Activated CD4-positive, alpha-beta T cell treated with anti-CD3 and anti-CD28 coated beads, Interleukin-2, amount 10 ng/mL, durations not matched to agents 24 days and 14 days (primary cell): Measurements from ENCODE around the gene CEP128. TPM values are rescaled to one million over a fixed set of nuclear protein-coding genes. Genes with fewer than 3 reads are reported as not detected.
"Not testable (repeated sequence)": the region's sequence is repeated elsewhere in the genome, so short reads cannot be mapped to it uniquely, and the experiment has no call there.

Experiments used
- DNase-seq: peaks from one replicate; pipeline ENCODE4 v3.0.0; 2022
- H3K27ac Mint-ChIP-seq: one replicate; pipeline ENCODE4 v1.8.0; 2022; ENCODE audit warnings: mild to moderate bottlenecking, mixed read lengths
- H3K27me3 Mint-ChIP-seq: one replicate; pipeline ENCODE4 v1.8.0; 2022; ENCODE audit warnings: mixed read lengths
- H3K36me3 Mint-ChIP-seq: one replicate; pipeline ENCODE4 v1.8.0; 2022; ENCODE audit warnings: low read depth, mild to moderate bottlenecking, mixed read lengths
- H3K4me1 Mint-ChIP-seq: one replicate; pipeline ENCODE4 v1.8.0; 2021; ENCODE audit warnings: mixed read lengths
- H3K4me3 Mint-ChIP-seq: one replicate; pipeline ENCODE4 v1.8.0; 2022; ENCODE audit warnings: mild to moderate bottlenecking, moderate library complexity, mixed read lengths
- H3K9me3 Mint-ChIP-seq: one replicate; pipeline ENCODE4 v1.8.0; 2021; ENCODE audit warnings: mixed read lengths
- intact Hi-C: fragments of 100-400 bp; cut with micrococcal nuclease; formaldehyde crosslinking; loops from one replicate; pipeline ENCODE4 v1.15.1; 2023
- total RNA-seq: library from RNA; stranded (reverse); gene quantifications from 2 replicates; pipeline ENCODE4 v1.2.3, GENCODE V29; 2022

CEP128 gene
- total RNA-seq, 1 donor from 2014 or later, result 20.4 TPM

GRCh38 chr14:80912013-80912412, 29.5 kb downstream of the CEP128 start:
- intact Hi-C loops, H3K27ac Mint-ChIP-seq, H3K9me3 Mint-ChIP-seq, H3K4me3 Mint-ChIP-seq, H3K4me1 Mint-ChIP-seq, H3K27me3 Mint-ChIP-seq, DNase-seq: not testable (repeated sequence)
- H3K36me3 Mint-ChIP-seq, result peaks cover 35% of the 10 kb centered on the region

DNA sequence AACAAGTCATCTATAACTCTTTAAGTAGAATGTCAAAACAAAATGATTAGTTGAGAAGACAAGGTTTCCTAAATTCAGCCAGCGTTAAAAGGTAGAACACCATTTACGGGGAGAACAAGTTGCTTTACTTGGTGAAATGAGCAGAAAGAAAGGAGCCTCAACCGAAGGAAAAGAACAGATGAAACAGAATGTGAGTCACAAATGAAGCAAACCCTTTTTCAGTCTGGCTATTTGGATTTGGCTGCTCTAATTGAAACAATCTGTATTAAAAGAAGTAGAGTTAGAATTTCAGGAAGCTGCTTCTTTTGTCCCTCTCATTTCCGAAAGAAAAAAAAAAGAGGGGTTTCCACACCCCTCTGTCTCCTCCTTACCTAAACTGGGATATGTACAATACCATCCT, 34.6 kb downstream of the CEP128 start:
- peaks cover 3% of the 10 kb centered on the region for H3K9me3 Mint-ChIP-seq
- H3K27me3 Mint-ChIP-seq, result no peaks in the 10 kb centered on the region
- H3K36me3 Mint-ChIP-seq, result peaks cover 35% of the 10 kb centered on the region
- H3K4me3 Mint-ChIP-seq, result no peak overlapping the region
- DNase-seq, result no peak
- no peak overlapping the region for H3K27ac Mint-ChIP-seq
- intact Hi-C loops, result no loop called here
- peaks cover 9% of the 10 kb centered on the region for H3K4me1 Mint-ChIP-seq

DNA sequence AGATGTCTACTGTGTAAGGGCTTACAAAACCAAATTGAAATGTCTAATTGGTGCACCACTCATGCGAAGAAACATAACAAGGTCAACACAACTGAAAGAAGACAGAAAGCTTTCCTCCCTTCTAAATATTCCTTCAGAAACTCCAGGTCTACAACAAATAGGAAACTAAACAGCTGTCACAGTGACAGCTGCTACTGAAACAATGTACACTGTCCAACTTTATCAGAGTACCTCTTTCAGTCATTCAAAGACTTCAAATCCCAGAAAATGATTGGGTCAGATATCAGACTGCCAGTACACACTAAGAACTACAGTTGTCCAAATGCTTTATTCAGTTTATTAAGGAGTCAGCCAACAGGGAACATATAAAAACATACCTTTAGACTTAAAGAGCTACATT, 35.2 kb downstream of the CEP128 start:
- intact Hi-C loops, result no loop called here
- no peak overlapping the region for H3K27ac Mint-ChIP-seq

GRCh38 chr14:80902608-80903007, 38.9 kb downstream of the CEP128 start:
- intact Hi-C loops, result no loop called here

More for the DNA sequence above, 35.2 kb downstream of the CEP128 start:
- DNase-seq, result no peak
- peaks cover 12% of the 10 kb centered on the region for H3K4me1 Mint-ChIP-seq
- H3K27me3 Mint-ChIP-seq, result no peaks in the 10 kb centered on the region
- H3K9me3 Mint-ChIP-seq, result peaks cover 3% of the 10 kb centered on the region
- peaks cover 38% of the 10 kb centered on the region for H3K36me3 Mint-ChIP-seq
- H3K4me3 Mint-ChIP-seq, result no peak overlapping the region

DNA sequence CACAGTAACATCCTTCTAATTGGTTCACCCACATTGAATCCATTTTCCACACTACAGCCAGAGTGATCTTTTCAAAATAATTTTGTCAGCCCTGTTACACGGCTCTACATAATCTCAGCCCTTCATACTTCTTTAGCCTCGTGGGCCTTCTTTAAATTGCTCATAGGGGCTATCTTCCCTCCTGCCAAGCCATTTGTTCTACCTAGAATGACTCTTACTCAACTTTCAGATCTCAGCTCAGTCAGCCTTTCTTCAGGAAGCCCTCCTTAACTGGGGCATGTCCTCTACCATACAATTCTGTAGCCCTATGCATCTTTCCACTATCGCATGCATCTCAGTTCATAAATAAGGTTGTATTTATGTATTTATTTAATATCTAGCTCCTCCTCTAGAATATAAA, 39.7 kb downstream of the CEP128 start:
- Mint-ChIP-seq H3K36me3 (peaks cover 43% of the 10 kb centered on the region), H3K4me3 (no peak overlapping the region), H3K9me3 (peaks cover 9% of the 10 kb centered on the region), H3K4me1 (peaks cover 10% of the 10 kb centered on the region), H3K27me3 (no peaks in the 10 kb centered on the region), H3K27ac (no peak overlapping the region)
- DNase-seq, result no peak
- intact Hi-C loops, result no loop called here

More at GRCh38 chr14:80902608-80903007, 38.9 kb downstream of the CEP128 start:
- no peak for DNase-seq
- no peaks in the 10 kb centered on the region for H3K27me3 Mint-ChIP-seq
- no peak overlapping the region for H3K27ac Mint-ChIP-seq
- H3K9me3 Mint-ChIP-seq, result peaks cover 5% of the 10 kb centered on the region
- peaks cover 10% of the 10 kb centered on the region for H3K4me1 Mint-ChIP-seq
- H3K36me3 Mint-ChIP-seq, result peaks cover 38% of the 10 kb centered on the region
- no peak overlapping the region for H3K4me3 Mint-ChIP-seq

DNA sequence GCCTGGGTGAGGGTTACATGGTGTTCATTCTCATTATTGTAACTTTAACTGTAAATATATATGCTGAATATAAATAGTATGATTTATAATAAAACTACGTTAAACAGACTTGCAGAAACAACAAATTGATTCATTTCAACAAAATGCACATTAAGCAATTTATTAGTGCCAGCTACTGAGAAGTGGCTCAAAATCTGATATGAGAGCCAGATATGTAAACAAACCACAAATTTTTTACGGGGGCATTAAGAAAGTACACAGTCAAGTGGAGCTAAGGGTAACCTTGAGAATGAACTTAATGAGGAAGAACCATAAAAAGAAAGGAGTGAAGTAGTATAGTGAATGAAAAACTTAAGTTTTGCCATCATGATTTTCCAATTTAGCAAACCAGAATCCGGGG, 40.3 kb downstream of the CEP128 start:
- Mint-ChIP-seq H3K4me1 (peaks cover 10% of the 10 kb centered on the region), H3K4me3 (no peak overlapping the region), H3K27me3 (no peaks in the 10 kb centered on the region), H3K9me3 (peaks cover 9% of the 10 kb centered on the region), H3K27ac (no peak overlapping the region), H3K36me3 (peaks cover 38% of the 10 kb centered on the region)
- DNase-seq, result no peak
- intact Hi-C loops, result no loop called here

GRCh38 chr14:80872645-80873044, 68.9 kb downstream of the CEP128 start:
- no peak overlapping the region for H3K4me3 Mint-ChIP-seq
- H3K36me3 Mint-ChIP-seq, result peaks cover 14% of the 10 kb centered on the region
- no peak overlapping the region for H3K27ac Mint-ChIP-seq
- no peaks in the 10 kb centered on the region for H3K4me1 Mint-ChIP-seq
- no peak for DNase-seq
- intact Hi-C loops, result no loop called here
- no peaks in the 10 kb centered on the region for H3K27me3 Mint-ChIP-seq
- H3K9me3 Mint-ChIP-seq, result peaks cover 7% of the 10 kb centered on the region

DNA sequence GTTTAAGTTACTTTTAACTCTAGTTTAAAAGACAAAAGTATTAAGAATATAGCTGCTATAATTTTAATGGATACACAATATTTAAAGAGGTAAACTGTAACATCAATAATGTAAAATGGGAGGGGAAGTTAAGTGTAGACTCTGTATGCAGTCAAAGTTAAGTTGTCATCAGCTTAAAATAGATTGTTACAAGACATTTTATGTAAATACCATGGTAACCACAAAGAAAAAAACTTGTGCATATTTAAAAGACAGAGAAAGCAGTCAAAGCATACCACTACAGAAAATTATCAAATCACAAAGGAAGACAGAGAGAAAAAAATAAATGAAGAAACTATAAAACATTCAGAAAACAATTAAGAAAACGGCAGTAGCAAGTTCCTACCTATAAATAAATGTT, 73.3 kb downstream of the CEP128 start:
- intact Hi-C loops, result no loop called here
- H3K27me3 Mint-ChIP-seq, result no peaks in the 10 kb centered on the region
- peaks cover 9% of the 10 kb centered on the region for H3K36me3 Mint-ChIP-seq
- H3K9me3 Mint-ChIP-seq, result peaks cover 11% of the 10 kb centered on the region
- no peak overlapping the region for H3K27ac Mint-ChIP-seq
- H3K4me3 Mint-ChIP-seq, result no peak overlapping the region
- no peak for DNase-seq
- no peaks in the 10 kb centered on the region for H3K4me1 Mint-ChIP-seq

- DNase-seq, result no peak
- Mint-ChIP-seq H3K9me3 (peaks cover 11% of the 10 kb centered on the region), H3K4me1 (no peaks in the 10 kb centered on the region), H3K36me3 (peaks cover 7% of the 10 kb centered on the region), H3K27me3 (no peaks in the 10 kb centered on the region), H3K4me3 (no peak overlapping the region), H3K27ac (no peak overlapping the region)
- intact Hi-C loops, result no loop called here
Measured at GRCh38 chr14:80867798-80868197, 73.7 kb downstream of the CEP128 start.

DNA sequence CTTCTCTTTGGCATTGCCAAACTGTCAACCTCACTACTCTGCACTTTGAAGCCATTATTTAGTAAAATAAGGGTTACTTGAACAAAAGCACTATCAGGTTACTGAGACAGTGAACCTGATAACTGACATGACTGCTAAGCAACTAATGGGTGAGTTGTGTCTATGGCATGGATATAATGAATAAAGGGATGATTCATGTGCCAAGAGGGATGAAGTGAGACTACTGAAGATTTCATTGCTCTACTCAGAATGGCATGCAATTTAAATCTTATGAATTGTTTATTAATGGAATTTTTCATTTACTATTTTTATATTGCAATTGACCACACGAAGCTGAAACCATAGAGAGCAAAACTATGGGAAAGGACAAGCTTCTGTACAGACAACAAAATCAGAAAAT, 74.4 kb downstream of the CEP128 start:
- no peaks in the 10 kb centered on the region for H3K4me1 Mint-ChIP-seq
- intact Hi-C loops, result no loop called here
- peaks cover 9% of the 10 kb centered on the region for H3K36me3 Mint-ChIP-seq
- H3K27ac Mint-ChIP-seq, result no peak overlapping the region
- DNase-seq, result no peak
- H3K27me3 Mint-ChIP-seq, result no peaks in the 10 kb centered on the region
- no peak overlapping the region for H3K4me3 Mint-ChIP-seq
- peaks cover 8% of the 10 kb centered on the region for H3K9me3 Mint-ChIP-seq

DNA sequence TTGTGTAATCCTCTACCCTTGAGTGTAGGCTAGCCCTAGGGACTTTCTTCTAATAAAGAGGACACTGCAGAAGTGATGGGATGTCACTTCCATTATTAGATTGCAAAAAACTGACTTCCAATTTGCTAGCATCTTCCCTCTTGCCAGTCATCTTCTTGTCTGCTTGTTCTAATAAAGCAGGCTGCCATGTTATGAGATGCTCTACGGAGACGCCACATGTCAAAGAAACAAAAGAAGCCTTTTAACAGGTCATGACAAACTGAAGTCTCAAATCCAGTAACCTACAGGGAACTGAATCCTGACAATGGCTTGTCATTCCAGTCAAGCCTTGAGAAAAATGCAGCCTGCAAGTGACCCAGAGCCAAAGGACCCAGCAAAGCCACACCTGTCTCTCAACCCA, 76.0 kb downstream of the CEP128 start:
- intact Hi-C loops, result no loop called here
- no peak overlapping the region for H3K27ac Mint-ChIP-seq
- H3K27me3 Mint-ChIP-seq, result no peaks in the 10 kb centered on the region
- no peak for DNase-seq
- H3K9me3 Mint-ChIP-seq, result peaks cover 8% of the 10 kb centered on the region
- H3K36me3 Mint-ChIP-seq, result peaks cover 9% of the 10 kb centered on the region
- no peaks in the 10 kb centered on the region for H3K4me1 Mint-ChIP-seq
- H3K4me3 Mint-ChIP-seq, result no peak overlapping the region

GRCh38 chr14:80862983-80863382, 78.6 kb downstream of the CEP128 start:
- Mint-ChIP-seq H3K27ac (no peak overlapping the region), H3K4me1 (no peaks in the 10 kb centered on the region), H3K4me3 (no peak overlapping the region), H3K36me3 (peaks cover 7% of the 10 kb centered on the region), H3K9me3 (peaks cover 8% of the 10 kb centered on the region), H3K27me3 (no peaks in the 10 kb centered on the region)
- no peak for DNase-seq
- intact Hi-C loops, result no loop called here

GRCh38 chr14:80862541-80862940, 79.0 kb downstream of the CEP128 start:
- no peak overlapping the region for H3K4me3 Mint-ChIP-seq
- H3K27ac Mint-ChIP-seq, result no peak overlapping the region
- no peaks in the 10 kb centered on the region for H3K27me3 Mint-ChIP-seq
- no peak for DNase-seq
- H3K9me3 Mint-ChIP-seq, result peaks cover 3% of the 10 kb centered on the region
- H3K36me3 Mint-ChIP-seq, result peaks cover 6% of the 10 kb centered on the region
- no peaks in the 10 kb centered on the region for H3K4me1 Mint-ChIP-seq
- intact Hi-C loops, result no loop called here

- intact Hi-C loops, result loop anchor here (10.0 kb wide), 1 partner anchor 796 kb away; no protein-coding TSS in a partner anchor
- Mint-ChIP-seq H3K4me3 (no peak overlapping the region), H3K27ac (no peak overlapping the region), H3K9me3 (no peaks in the 10 kb centered on the region), H3K36me3 (no peaks in the 10 kb centered on the region), H3K27me3 (no peaks in the 10 kb centered on the region), H3K4me1 (no peaks in the 10 kb centered on the region)
- DNase-seq, result no peak
Measured at GRCh38 chr14:80850197-80850814, 91.2 kb downstream of the CEP128 start.

DNA sequence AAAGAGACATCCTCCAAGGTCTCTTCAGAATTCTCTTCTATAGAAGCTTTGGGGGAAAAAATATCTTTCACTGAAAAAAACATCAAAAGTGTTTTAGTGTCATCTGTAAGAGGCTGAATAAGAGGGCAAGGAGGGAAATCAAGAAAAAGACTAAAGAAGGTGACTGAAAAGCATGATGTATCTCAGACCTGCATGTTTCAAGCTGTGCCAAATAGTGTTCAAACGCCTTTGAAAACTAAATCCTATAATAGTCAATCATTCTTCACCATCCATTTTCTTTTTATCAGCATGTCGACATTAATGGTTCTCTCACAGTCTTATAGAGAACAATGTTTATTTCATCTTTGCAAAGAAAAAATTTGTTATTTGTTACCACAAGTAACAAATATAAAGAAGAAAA, 94.5 kb downstream of the CEP128 start:
- intact Hi-C loops, result loop anchor here (10.0 kb wide), 1 partner anchor 632 kb away; the partner anchor contains the start of gene DIO2
- Mint-ChIP-seq H3K27ac (no peak overlapping the region), H3K9me3 (no peaks in the 10 kb centered on the region), H3K4me3 (no peak overlapping the region), H3K36me3 (no peaks in the 10 kb centered on the region), H3K4me1 (no peaks in the 10 kb centered on the region), H3K27me3 (no peaks in the 10 kb centered on the region)
- no peak for DNase-seq
